Trophoblast cell (in vitro differentiated cells and primary cell): ENCODE data around the gene PTPN6.
A peak's percentile ranks its signal among the peaks of the same experiment; 100 is the strongest.

Experiments used
- DNase-seq, 2 donors: peaks; one replicate each; pipeline ENCODE4 v3.0.0-alpha.2; 2016
- H2AFZ ChIP-seq: 2 replicates; pipeline ENCODE4 v1.6.1; 2013; ENCODE audit warnings: low read length, moderate library complexity, mild to moderate bottlenecking; ENCODE audit not compliant: insufficient read depth, poor library complexity
- H2AK5ac ChIP-seq: 2 replicates; pipeline ENCODE4 v1.6.1; 2013; ENCODE audit warnings: mild to moderate bottlenecking, low read length
- H2BK120ac ChIP-seq: 2 replicates; pipeline ENCODE4 v1.6.1; 2013; ENCODE audit warnings: low read length, mild to moderate bottlenecking, moderate library complexity; ENCODE audit not compliant: insufficient read depth, poor library complexity
- H2BK12ac ChIP-seq: 2 replicates; pipeline ENCODE4 v1.6.1; 2013; ENCODE audit warnings: mild to moderate bottlenecking, low read length, moderate library complexity
- H2BK5ac ChIP-seq: 2 replicates; pipeline ENCODE4 v1.6.1; 2013; ENCODE audit warnings: low read length, low read depth, moderate library complexity, mild to moderate bottlenecking; ENCODE audit not compliant: poor library complexity
- H3K14ac ChIP-seq: 2 replicates; pipeline ENCODE4 v1.6.1; 2013; ENCODE audit warnings: mild to moderate bottlenecking, low read length
- H3K18ac ChIP-seq: 2 replicates; pipeline ENCODE4 v1.6.1; 2013; ENCODE audit warnings: mild to moderate bottlenecking, low read length
- H3K23ac ChIP-seq: 2 replicates; pipeline ENCODE4 v1.6.1; 2013; ENCODE audit warnings: low read length
- H3K27ac ChIP-seq: 2 replicates; pipeline ENCODE4 v1.5.1; 2013; ENCODE audit warnings: low read depth, mild to moderate bottlenecking, inconsistent platforms, low read length, moderate library complexity
- H3K27me3 ChIP-seq: 2 replicates; pipeline ENCODE4 v1.6.1; 2013; ENCODE audit warnings: inconsistent platforms, mild to moderate bottlenecking, low read length, moderate library complexity; ENCODE audit not compliant: insufficient read depth
- H3K36me3 ChIP-seq, 2 experiments: 1 replicate in 1 of 2; 2 replicates in 1 of 2; pipeline ENCODE4 v1.6.1; 2013; ENCODE audit warnings: low read length in 2 of 2, mild to moderate bottlenecking in 2 of 2, moderate library complexity in 1 of 2; ENCODE audit not compliant: insufficient read depth in 2 of 2, control insufficient read depth in 1 of 2
- H3K4ac ChIP-seq: 2 replicates; pipeline ENCODE4 v1.6.1; 2013; ENCODE audit warnings: low read depth, mild to moderate bottlenecking, low read length, moderate library complexity
- H3K4me1 ChIP-seq, 2 experiments: 1 replicate in 1 of 2; 2 replicates in 1 of 2; pipeline ENCODE4 v1.6.1; 2013; ENCODE audit warnings: low read length in 2 of 2, mild to moderate bottlenecking in 2 of 2, moderate library complexity in 1 of 2; ENCODE audit not compliant: insufficient read depth in 2 of 2, control insufficient read depth in 1 of 2
- H3K4me2 ChIP-seq: 2 replicates; pipeline ENCODE4 v1.6.1; 2013; ENCODE audit warnings: inconsistent platforms, mild to moderate bottlenecking, low read length, moderate library complexity
- H3K4me3 ChIP-seq: 2 replicates; pipeline ENCODE4 v1.5.1; 2013; ENCODE audit warnings: mild to moderate bottlenecking, low read depth, low read length, inconsistent platforms
- H3K79me1 ChIP-seq: one replicate; pipeline ENCODE4 v1.6.1; 2013; ENCODE audit warnings: low read length
- H3K79me2 ChIP-seq: 2 replicates; pipeline ENCODE4 v1.6.1; 2013; ENCODE audit warnings: low read length, mild to moderate bottlenecking; ENCODE audit not compliant: control insufficient read depth, insufficient read depth, poor library complexity
- H3K9ac ChIP-seq: 2 replicates; pipeline ENCODE4 v1.6.1; 2013; ENCODE audit warnings: mild to moderate bottlenecking, low read length
- H3K9me3 ChIP-seq: 2 replicates; pipeline ENCODE4 v1.6.1; 2013; ENCODE audit warnings: low read depth, mild to moderate bottlenecking, control low read depth, inconsistent platforms, low read length; ENCODE audit not compliant: insufficient read depth
- H4K12ac ChIP-seq: 2 replicates; pipeline ENCODE4 v1.6.1; 2013; ENCODE audit warnings: low read depth, mild to moderate bottlenecking, low read length, moderate library complexity
- H4K8ac ChIP-seq: 2 replicates; pipeline ENCODE4 v1.6.1; 2013; ENCODE audit warnings: low read depth, mild to moderate bottlenecking, low read length, moderate library complexity
- H4K91ac ChIP-seq: one replicate; pipeline ENCODE4 v1.6.1; 2013; ENCODE audit warnings: low read depth, mild to moderate bottlenecking, low read length, moderate library complexity
- WGBS: extraction: QIAGEN DNeasy Blood & Tissue Kit; methylation state at CpG from one replicate; pipeline ENCODE4 v1.1.7; 2013; ENCODE audit warnings: missing lambda C conversion rate; ENCODE audit not compliant: insufficient read length, insufficient coverage; ENCODE audit errors: extremely low coverage; 5-methylcytosine and 5-hydroxymethylcytosine counted together

The PTPN6 gene

GRCh38 chr12:6959058-6959804, 8.1 kb downstream of the PTPN6 start:
- H2BK12ac ChIP-seq: no peak overlapping the region
- no peak overlapping the region for H3K4me2 ChIP-seq

GRCh38 chr12:6959805-6960592, 8.8 kb downstream of the PTPN6 start:
- no CpG with 5 or more reads among the region's 26 CpGs for WGBS
- H3K79me2 ChIP-seq: peaks cover 19% of the 10 kb centered on the region
- no peak overlapping the region for H3K9ac ChIP-seq
- peaks cover 10 to 22% of the 10 kb centered on the region in 2 experiments for H3K4me1 ChIP-seq
- no peak overlapping the region for H4K91ac ChIP-seq
- H3K4me2 ChIP-seq: no peak overlapping the region
- peaks cover 21 to 22% of the 10 kb centered on the region in 2 experiments for H3K36me3 ChIP-seq
- H3K4ac ChIP-seq: no peak overlapping the region
- H3K9me3 ChIP-seq: peaks cover 2% of the 10 kb centered on the region
- H3K27me3 ChIP-seq: no peaks in the 10 kb centered on the region
- H2AFZ ChIP-seq: no peak overlapping the region
- H3K18ac ChIP-seq: no peak overlapping the region
- H2BK5ac ChIP-seq: no peak overlapping the region
- H3K14ac ChIP-seq: no peak overlapping the region
- peaks cover 26% of the 10 kb centered on the region for H3K79me1 ChIP-seq
- H3K23ac ChIP-seq: no peak overlapping the region
- no peak overlapping the region for H2BK12ac ChIP-seq
- H3K27ac ChIP-seq: no peak overlapping the region
- H4K12ac ChIP-seq: no peak overlapping the region
- H3K4me3 ChIP-seq: no peak overlapping the region
- H4K8ac ChIP-seq: no peak overlapping the region
- DNase-seq: no peak
- H2AK5ac ChIP-seq: no peak overlapping the region
- no peak overlapping the region for H2BK120ac ChIP-seq

More at GRCh38 chr12:6959058-6959804, 8.1 kb downstream of the PTPN6 start:
- Histone ChIP-seq H3K27ac (no peak overlapping the region), H3K9ac (no peak overlapping the region), H4K8ac (no peak overlapping the region), H3K27me3 (no peaks in the 10 kb centered on the region), H3K36me3 (peaks cover 14 to 16% of the 10 kb centered on the region in 2 experiments), H2AK5ac (no peak overlapping the region), H3K9me3 (peaks cover 2% of the 10 kb centered on the region), H3K79me1 (peaks cover 26% of the 10 kb centered on the region), H3K4me3 (no peak overlapping the region), H3K79me2 (peaks cover 14% of the 10 kb centered on the region), H3K23ac (no peak overlapping the region), H2AFZ (no peak overlapping the region), H2BK120ac (no peak overlapping the region), H4K91ac (no peak overlapping the region), H2BK5ac (no peak overlapping the region), H3K4ac (no peak overlapping the region), H3K4me1 (peaks cover 6 to 16% of the 10 kb centered on the region in 2 experiments), H3K18ac (no peak overlapping the region), H3K14ac (no peak overlapping the region), H4K12ac (no peak overlapping the region)
- peak in 1 of 2 donors; percentile 21 for DNase-seq
- no CpG with 5 or more reads among the region's 24 CpGs for WGBS

GRCh38 chr12:6960593-6961277, 9.6 kb downstream of the PTPN6 start:
- H3K4ac ChIP-seq: no peak overlapping the region
- peak in 1 of 2 donors; percentile 18 for DNase-seq
- H3K4me1 ChIP-seq: peaks cover 10 to 22% of the 10 kb centered on the region in 2 experiments
- H4K8ac ChIP-seq: peak overlapping the region; percentile 87
- peaks cover 19% of the 10 kb centered on the region for H3K79me2 ChIP-seq
- peaks cover 26% of the 10 kb centered on the region for H3K79me1 ChIP-seq
- no peak overlapping the region for H3K4me3 ChIP-seq
- no peak overlapping the region for H3K4me2 ChIP-seq
- peaks cover 25 to 27% of the 10 kb centered on the region in 2 experiments for H3K36me3 ChIP-seq
- H3K9ac ChIP-seq: no peak overlapping the region
- H4K91ac ChIP-seq: peak overlapping the region; percentile 99
- peak overlapping the region; percentile 8 for H2BK12ac ChIP-seq
- no peak overlapping the region for H3K23ac ChIP-seq
- no peak overlapping the region for H4K12ac ChIP-seq
- no peak overlapping the region for H2AFZ ChIP-seq
- no peak overlapping the region for H3K14ac ChIP-seq
- no peak overlapping the region for H3K27ac ChIP-seq
- no peaks in the 10 kb centered on the region for H3K27me3 ChIP-seq
- H3K9me3 ChIP-seq: peaks cover 2% of the 10 kb centered on the region
- WGBS: no CpG with 5 or more reads among the region's 13 CpGs
- H2BK120ac ChIP-seq: no peak overlapping the region
- no peak overlapping the region for H2AK5ac ChIP-seq
- no peak overlapping the region for H2BK5ac ChIP-seq
- no peak overlapping the region for H3K18ac ChIP-seq

GRCh38 chr12:6961278-6961694, 10.1 kb downstream of the PTPN6 start:
- H2AFZ ChIP-seq: no peak overlapping the region
- H3K23ac ChIP-seq: no peak overlapping the region
- no peak overlapping the region for H3K9ac ChIP-seq
- no peak overlapping the region for H3K4ac ChIP-seq
- WGBS: no CpG with 5 or more reads among the region's 24 CpGs
- H3K36me3 ChIP-seq: peaks cover 22 to 27% of the 10 kb centered on the region in 2 experiments
- H4K91ac ChIP-seq: peak overlapping the region; percentile 99
- peak overlapping the region; percentile 7 for H2BK12ac ChIP-seq
- peak overlapping the region; percentile 25 for H3K14ac ChIP-seq
- H3K9me3 ChIP-seq: peaks cover 2% of the 10 kb centered on the region
- peak overlapping the region; percentile 73 for H3K4me2 ChIP-seq
- peaks cover 19% of the 10 kb centered on the region for H3K79me2 ChIP-seq
- H3K27me3 ChIP-seq: no peaks in the 10 kb centered on the region
- peaks cover 10 to 22% of the 10 kb centered on the region in 2 experiments for H3K4me1 ChIP-seq
- H2BK5ac ChIP-seq: peak overlapping the region; percentile 5
- H2AK5ac ChIP-seq: peak overlapping the region; percentile 38
- H3K79me1 ChIP-seq: peaks cover 26% of the 10 kb centered on the region
- DNase-seq: peak; percentile 64 to 69
- peak overlapping the region; percentile 58 for H2BK120ac ChIP-seq
- H3K4me3 ChIP-seq: no peak overlapping the region
- H4K8ac ChIP-seq: peak overlapping the region; percentile 87
- no peak overlapping the region for H3K18ac ChIP-seq
- peak overlapping the region; percentile 80 for H3K27ac ChIP-seq
- no peak overlapping the region for H4K12ac ChIP-seq
